HG03025 (cell line): Measurements from ENCODE around the gene MMGT1.
"Not testable (repeated sequence)": the region's sequence is repeated elsewhere in the genome, so short reads cannot be mapped to it uniquely, and the experiment has no call there.

Experiments
- ATAC-seq: cut with Tn5 transposase; IDR thresholded peaks from one replicate; pipeline ENCODE4 v1.9.1; 2021; ENCODE audit warnings: mild to moderate bottlenecking, moderate library complexity; ENCODE audit not compliant: unreplicated experiment, low FRiP score

MMGT1 gene

GRCh38 chrX:135927897-135928296, 45.9 kb downstream of the MMGT1 start:
- ATAC-seq, result no peak

DNA sequence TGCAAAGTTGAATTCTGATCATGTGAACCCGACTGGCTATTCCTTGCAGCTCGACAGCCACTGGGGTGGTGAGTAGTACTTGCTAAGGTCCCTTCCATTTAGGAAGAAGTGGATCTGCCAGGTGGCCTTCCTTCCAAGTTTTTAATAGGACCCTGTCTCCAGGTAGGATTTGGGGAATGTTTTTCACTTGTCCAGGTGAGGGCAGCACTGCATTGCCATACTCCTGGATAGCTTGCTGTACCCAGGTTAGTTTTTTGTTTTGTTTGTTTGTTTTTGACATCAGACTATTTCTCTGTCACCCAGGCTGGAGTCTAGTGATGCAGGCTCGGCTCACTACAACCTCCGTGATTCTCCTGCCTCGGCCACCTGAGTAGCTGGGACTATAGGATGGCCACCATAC, 50.4 kb downstream of the MMGT1 start:
- ATAC-seq, result no peak

DNA sequence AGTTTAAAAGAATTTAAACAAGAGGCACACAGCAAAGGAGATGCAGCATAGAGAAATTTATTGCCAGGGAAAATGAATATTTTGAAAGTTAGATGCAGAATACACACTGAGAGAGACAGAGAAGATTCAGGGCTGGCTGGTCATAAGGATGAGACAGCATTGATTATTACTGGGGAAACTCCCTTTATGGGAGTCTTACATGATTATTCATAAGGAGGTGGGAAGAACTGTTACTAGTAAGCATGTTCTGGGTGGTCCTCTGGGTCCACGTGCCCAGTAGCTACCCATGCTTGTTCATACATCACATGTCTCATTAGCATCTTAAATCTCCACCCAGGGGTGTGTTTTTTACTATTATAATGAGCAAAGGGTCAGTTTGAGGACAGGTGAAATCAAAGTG, 53.3 kb downstream of the MMGT1 start:
- ATAC-seq, result not testable (repeated sequence)

- no peak for ATAC-seq
Observed at GRCh38 chrX:135914404-135914803, 59.4 kb downstream of the MMGT1 start.
